A673 (cell line): ENCODE measurements around the gene EXOC2. TPM values are rescaled to one million over a fixed set of nuclear protein-coding genes. Genes with fewer than 3 reads are reported as not detected.

ENCODE experiments used
- BruUV-seq: library from RNA; stranded (reverse); fragments of 400-500 nt; replicated peaks from 2 replicates; lab custom pipeline; 2021; lab: Mats Ljungman, UMichigan
- CTCF ChIA-PET: fragments of 300-600 bp; sonication (Branson Sonifier 250); formaldehyde crosslinking; loops from one replicate; lab custom pipeline; 2022; ENCODE audit warnings: antibody characterized with exemption; lab: Charles Lee
- POLR2A ChIA-PET: fragments of 300-600 bp; sonication (Branson Sonifier 250); formaldehyde crosslinking; loops from one replicate; lab custom pipeline; 2022; ENCODE audit warnings: antibody characterized with exemption; ENCODE audit not compliant: low non-redundant PET; lab: Charles Lee
- DNase-seq: peaks from one replicate; pipeline ENCODE4 v3.0.0-alpha.2; 2015; ENCODE audit warnings: low spot score
- H3K27ac ChIP-seq: fragments of 200-600 bp; sonication (generic); 2 replicates; pipeline ENCODE4 v1.5.1; 2016; ENCODE audit warnings: mixed run types, low read depth, mild to moderate bottlenecking, mixed read lengths, antibody characterized with exemption, low read length; ENCODE audit not compliant: poor library complexity, severe bottlenecking
- H3K27me3 ChIP-seq: fragments of 200-600 bp; sonication (generic); replicated peaks from 2 replicates; pipeline ENCODE4 v1.6.1; 2017; ENCODE audit warnings: mixed run types, low read depth, mild to moderate bottlenecking, mixed read lengths, antibody characterized with exemption, low read length; ENCODE audit not compliant: insufficient read depth, poor library complexity
- H3K36me3 ChIP-seq: fragments of 200-600 bp; sonication (generic); 2 replicates; pipeline ENCODE4 v1.6.1; 2016; ENCODE audit warnings: mixed run types, mild to moderate bottlenecking, mixed read lengths, antibody characterized with exemption, low read length; ENCODE audit not compliant: insufficient read depth, poor library complexity, severe bottlenecking
- H3K4me1 ChIP-seq: fragments of 200-600 bp; sonication (generic); 2 replicates; pipeline ENCODE4 v1.6.1; 2017; ENCODE audit warnings: mixed run types, mild to moderate bottlenecking, mixed read lengths, antibody characterized with exemption, low read length; ENCODE audit not compliant: insufficient read depth, poor library complexity, severe bottlenecking
- H3K4me3 ChIP-seq: fragments of 200-600 bp; sonication (generic); 2 replicates; pipeline ENCODE4 v1.5.1; 2016; ENCODE audit warnings: low read depth, mixed run types, mild to moderate bottlenecking, mixed read lengths, low read length; ENCODE audit not compliant: poor library complexity, severe bottlenecking
- H3K9me3 ChIP-seq: fragments of 200-600 bp; sonication (generic); 2 replicates; pipeline ENCODE4 v1.6.1; 2016; ENCODE audit warnings: mixed run types, low read depth, mild to moderate bottlenecking, mixed read lengths, antibody characterized with exemption, low read length; ENCODE audit not compliant: poor library complexity, severe bottlenecking
- CTCF ChIP-seq: fragments of 300-800, 200-600 bp; sonication (generic); conservative IDR thresholded peaks from 2 replicates; pipeline ENCODE4 v1.5.1; 2017; ENCODE audit warnings: low read depth, mild to moderate bottlenecking, antibody characterized with exemption, low read length, moderate library complexity, mixed read lengths
- EZH2 ChIP-seq: fragments of 200-600 bp; sonication (generic); IDR thresholded peaks from 2 replicates; pipeline ENCODE4 v1.6.1; 2017; ENCODE audit warnings: borderline replicate concordance, low read depth, mild to moderate bottlenecking, mixed read lengths, antibody characterized with exemption, low read length; ENCODE audit not compliant: poor library complexity, severe bottlenecking
- intact Hi-C: fragments of 100-400 bp; cut with micrococcal nuclease; formaldehyde crosslinking; loops from one replicate; pipeline ENCODE4 v1.10.0; 2022; ENCODE audit not compliant: unreplicated experiment
- total RNA-seq: library from RNA; stranded (reverse); gene quantifications from 2 replicates; pipeline ENCODE4 v1.2.3, GENCODE V29; 2021

EXOC2 gene
- total RNA-seq, 1 experiment from 2014 or later, result 22.4 TPM

GRCh38 chr6:693723-694009 lies 727 bp upstream of the EXOC2 start:
- BruUV-seq, result no TSS peak
- H3K4me3 ChIP-seq, result peak overlapping the region; percentile 83
- TF ChIP-seq CTCF (no peak), EZH2 (no peak)
- H3K4me1 ChIP-seq, result peaks cover 4% of the 10 kb centered on the region
- no peak overlapping the region for H3K27ac ChIP-seq
- H3K9me3 ChIP-seq, result no peaks in the 10 kb centered on the region
- ChIA-PET POLR2A (no interaction called here), CTCF (no interaction called here)
- no peaks in the 10 kb centered on the region for H3K36me3 ChIP-seq
- intact Hi-C loops, result no loop called here
- no peaks in the 10 kb centered on the region for H3K27me3 ChIP-seq
- no peak for DNase-seq

GRCh38 chr6:692356-692851 lies 535 bp downstream of the EXOC2 start:
- H3K4me3 ChIP-seq, result peak overlapping the region; percentile 83
- DNase-seq, result peak; percentile 65
- TF ChIP-seq CTCF, result no peak
- no peak for TF ChIP-seq EZH2
- ChIA-PET CTCF (interaction anchor here (0.8 kb wide), 1 partner anchor 30 kb away, joined by 8 read pairs; no protein-coding TSS in a partner anchor), POLR2A (no interaction called here)
- H3K4me1 ChIP-seq, result peaks cover 9% of the 10 kb centered on the region
- intact Hi-C loops, result no loop called here
- no peaks in the 10 kb centered on the region for H3K36me3 ChIP-seq
- H3K27ac ChIP-seq, result peak overlapping the region; percentile 53
- H3K9me3 ChIP-seq, result no peaks in the 10 kb centered on the region
- H3K27me3 ChIP-seq, result no peaks in the 10 kb centered on the region
- no TSS peak for BruUV-seq

- Histone ChIP-seq H3K27ac (no peak overlapping the region), H3K36me3 (no peaks in the 10 kb centered on the region), H3K27me3 (no peaks in the 10 kb centered on the region), H3K9me3 (no peaks in the 10 kb centered on the region), H3K4me3 (no peak overlapping the region), H3K4me1 (peaks cover 22% of the 10 kb centered on the region)
- BruUV-seq, result no TSS peak
- no peak for DNase-seq
- ChIA-PET POLR2A (no interaction called here), CTCF (no interaction called here)
- TF ChIP-seq CTCF (no peak), EZH2 (no peak)
- intact Hi-C loops, result no loop called here
These were observed 3.7 kb downstream of the EXOC2 start for GRCh38 chr6:689223-689622.
